Stimulated activated CD8-positive, alpha-beta memory T cell treated with anti-CD3 and anti-CD28 coated beads, Interleukin-7, amount 100 ng/mL, for 1 hour (primary cell): ENCODE measurements around the gene ENTREP1.

Experiments
- DNase-seq, 2 donors: peaks; one replicate each; pipeline ENCODE4 v3.0.0-alpha.2; 2020; ENCODE audit warnings: low read depth in 2 of 2

Gene ENTREP1

GRCh38 chr9:69322256-69322655, 2.8 kb upstream of the ENTREP1 start:
- no peak for DNase-seq

DNA sequence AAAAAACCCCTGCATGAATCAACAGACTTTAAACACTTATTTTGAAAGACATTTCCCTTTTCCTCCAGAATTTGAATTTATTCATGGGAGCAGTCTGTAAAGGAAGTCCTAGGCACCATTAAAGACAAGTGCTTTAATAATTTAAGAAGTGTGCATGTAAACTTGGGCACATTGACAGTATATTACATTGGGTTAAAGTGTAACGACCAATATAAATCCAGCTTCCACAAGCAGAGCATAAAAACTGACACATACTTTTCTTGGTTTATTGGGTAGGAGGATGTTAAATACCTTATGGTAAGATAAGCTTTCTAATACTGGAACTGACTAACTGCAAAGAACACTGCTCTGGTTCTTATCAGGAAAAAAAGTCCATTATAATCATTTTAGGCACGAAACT, 1.2 kb upstream of the ENTREP1 start:
- DNase-seq: no peak

DNA sequence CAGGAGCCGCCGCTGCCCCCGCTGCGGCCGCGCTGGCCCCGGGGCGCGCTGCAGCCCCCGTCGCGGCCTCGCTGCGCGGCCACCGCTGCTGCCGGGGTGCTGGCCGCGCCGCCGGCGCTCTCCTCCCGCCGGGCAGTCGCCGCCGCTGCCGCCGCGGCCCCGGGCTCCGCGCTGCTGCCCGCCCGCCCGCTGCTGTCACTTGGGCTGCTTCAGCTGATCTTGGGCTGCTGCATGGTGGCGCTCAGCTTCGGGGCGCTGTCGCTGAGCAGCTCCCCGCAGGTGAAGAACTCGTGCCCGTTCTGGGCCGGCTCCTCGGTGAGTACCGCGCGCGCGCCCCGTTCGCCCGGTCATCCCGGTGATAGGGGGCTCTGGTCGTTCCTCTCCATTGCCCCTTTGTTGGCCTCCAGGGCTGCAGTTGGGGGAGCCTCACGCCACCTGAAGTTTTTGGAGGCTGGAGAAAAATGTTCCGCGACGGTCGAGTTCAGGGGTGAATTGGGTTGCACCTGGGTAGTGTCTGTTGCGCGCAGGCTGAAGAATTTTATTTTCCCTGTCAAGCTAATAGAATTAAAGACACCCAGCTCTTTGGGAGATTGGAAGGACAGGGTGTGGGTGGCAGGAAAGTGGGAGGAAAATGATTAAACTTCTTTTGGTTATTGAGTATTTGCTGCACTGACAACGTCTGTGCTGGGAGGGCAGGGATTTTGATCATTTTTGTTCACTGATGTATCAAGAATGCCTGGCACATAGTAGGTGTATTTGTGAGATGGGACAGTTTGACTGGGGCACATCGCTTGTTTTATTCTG, 596 bp downstream of the ENTREP1 start:
- DNase-seq: no peak

GRCh38 chr9:69326261-69326660, 1.2 kb downstream of the ENTREP1 start:
- no peak for DNase-seq

DNA sequence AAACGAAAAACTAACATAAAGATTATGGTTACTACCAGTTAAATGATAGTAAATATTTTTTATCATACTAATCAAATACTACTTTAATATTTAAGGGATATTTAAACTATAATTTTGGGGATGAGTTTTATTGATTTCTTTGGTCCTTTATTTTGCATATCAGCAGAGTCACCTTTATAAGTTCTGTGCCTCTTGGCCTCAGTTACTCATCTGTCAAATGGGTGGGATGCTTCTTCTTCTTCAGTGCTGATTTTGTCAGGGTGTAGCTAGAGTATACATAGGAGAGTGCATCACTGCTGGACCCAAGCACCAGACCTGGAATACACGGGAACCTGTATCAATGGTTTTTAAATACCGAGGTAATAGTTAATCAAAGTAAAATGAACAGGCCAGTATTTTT, 5.6 kb downstream of the ENTREP1 start:
- no peak for DNase-seq

GRCh38 chr9:69331444-69331843, 6.4 kb downstream of the ENTREP1 start:
- DNase-seq: no peak

- DNase-seq: no peak
Measured at GRCh38 chr9:69332067-69332685, 7.2 kb downstream of the ENTREP1 start.

DNA sequence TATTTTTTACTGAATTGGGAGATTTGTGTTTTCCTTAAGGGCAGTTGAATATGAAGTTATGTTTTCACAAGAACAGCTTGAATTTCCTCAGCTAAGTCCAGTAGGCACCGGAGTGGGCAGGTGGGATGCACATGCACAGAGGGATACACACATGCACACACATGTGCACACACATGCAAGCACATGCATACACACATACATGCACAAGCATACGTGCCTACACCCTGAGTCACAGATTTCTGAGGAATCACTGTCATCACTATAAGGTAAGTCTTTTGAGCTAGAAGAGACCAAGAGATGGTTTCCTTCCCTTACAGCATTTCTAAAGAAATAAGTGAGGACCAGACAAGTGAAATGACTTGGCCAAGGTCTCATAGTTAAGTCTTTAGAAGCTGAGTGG, 8.7 kb downstream of the ENTREP1 start:
- DNase-seq: no peak

DNA sequence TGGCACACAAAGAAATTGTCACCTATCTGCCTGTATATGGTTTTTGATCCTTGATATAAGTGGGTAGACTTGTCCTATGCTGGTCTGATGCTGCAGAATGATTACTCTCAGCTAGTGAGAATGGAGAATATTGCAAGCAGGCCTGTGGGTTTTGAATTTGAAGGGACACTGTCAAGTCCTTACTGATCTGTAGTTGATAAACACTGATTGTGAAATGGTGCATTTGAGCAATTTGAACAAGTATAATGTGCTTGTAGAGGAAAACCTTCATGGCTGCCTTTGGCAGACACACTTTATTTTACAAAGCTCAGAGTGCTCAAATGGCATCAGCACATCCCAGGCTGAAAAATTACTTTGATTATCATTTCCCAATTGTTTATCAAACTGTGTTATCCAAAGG, 9.3 kb downstream of the ENTREP1 start:
- no peak for DNase-seq

GRCh38 chr9:69339620-69340019, 14.6 kb downstream of the ENTREP1 start:
- DNase-seq: no peak

- no peak for DNase-seq
Measured at GRCh38 chr9:69340631-69341030, 15.6 kb downstream of the ENTREP1 start.

DNA sequence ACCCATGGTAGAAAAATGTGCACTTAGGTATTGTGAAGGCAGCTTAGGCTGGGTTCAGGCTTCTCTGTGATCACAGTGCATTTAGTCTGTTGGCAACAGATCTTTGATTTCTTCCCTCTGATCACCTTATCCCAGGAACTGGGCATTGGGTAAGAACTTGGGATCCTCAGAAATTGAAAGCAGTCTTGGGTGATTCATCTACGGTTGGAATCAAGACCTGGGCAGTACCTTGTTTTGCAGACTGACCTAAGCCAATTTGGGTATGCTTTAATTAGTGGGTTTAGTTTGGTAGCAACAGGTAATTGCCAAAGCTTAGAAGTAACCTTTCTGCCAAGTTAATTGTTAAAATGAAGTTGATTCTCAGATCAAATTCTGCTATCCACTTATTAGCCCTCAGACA, 17.8 kb downstream of the ENTREP1 start:
- DNase-seq: no peak

DNA sequence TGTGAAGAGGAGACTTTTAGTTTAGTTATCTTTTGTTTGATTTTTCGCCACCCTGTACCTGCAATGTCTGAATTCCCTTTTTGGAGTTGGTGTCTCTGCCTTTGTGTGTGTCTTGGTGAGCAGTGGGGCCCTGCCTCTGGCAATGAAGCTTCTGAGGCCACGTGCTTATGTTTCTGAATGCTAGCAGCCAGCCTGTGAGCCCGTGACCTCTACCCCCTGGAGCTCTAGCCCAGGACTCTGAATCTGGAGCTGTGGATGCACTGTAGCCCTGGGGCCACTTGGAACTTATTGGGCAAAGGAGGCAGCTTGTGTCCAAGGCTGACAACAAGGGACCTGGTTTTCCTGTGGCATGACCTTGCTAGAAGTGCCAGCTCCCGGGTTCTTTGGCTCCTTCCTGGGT, 19.4 kb downstream of the ENTREP1 start:
- no peak for DNase-seq

- no peak for DNase-seq
Measured at GRCh38 chr9:69346596-69347390, 21.8 kb downstream of the ENTREP1 start.

- no peak for DNase-seq
Measured at GRCh38 chr9:69347607-69348006, 22.6 kb downstream of the ENTREP1 start.

GRCh38 chr9:69351227-69351626, 26.2 kb downstream of the ENTREP1 start:
- no peak for DNase-seq

GRCh38 chr9:69355232-69355631, 30.2 kb downstream of the ENTREP1 start:
- no peak for DNase-seq

DNA sequence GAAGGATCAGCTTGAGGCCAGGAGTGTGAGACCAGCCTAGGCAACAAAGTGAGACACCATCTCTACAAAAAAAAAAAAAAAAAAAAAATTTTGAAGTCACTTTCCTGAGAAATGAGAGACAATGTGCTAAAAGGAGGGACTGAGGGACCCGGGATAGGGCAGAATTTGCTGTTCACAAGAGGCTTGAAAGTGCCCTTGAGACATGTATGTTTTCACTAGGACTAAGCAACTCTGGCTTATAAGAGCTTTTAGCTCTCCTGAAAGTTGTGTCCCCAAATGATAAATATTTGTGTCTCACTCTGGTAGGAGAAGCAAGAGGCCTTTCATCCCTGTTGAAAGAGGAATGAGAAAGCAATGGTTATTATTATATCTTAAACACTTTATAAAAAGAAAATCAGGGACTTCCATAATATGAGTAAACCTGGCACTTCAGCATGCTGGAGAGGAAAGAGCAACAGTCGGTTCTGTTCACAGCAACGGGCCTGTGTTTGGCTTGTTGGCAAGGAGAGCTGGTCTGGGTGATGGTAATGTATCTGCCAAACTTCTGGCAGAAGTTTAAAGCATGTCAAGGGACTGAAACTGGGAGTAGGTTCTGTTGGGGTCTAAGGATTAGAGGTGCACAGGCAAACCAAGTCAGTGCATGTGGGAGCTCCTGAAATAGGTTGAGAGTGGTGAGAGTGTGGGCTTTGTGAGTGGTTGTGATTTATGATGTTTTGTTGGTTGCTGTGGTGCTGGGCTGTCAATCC, 32.2 kb downstream of the ENTREP1 start:
- DNase-seq: no peak

GRCh38 chr9:69357821-69358220, 32.8 kb downstream of the ENTREP1 start:
- DNase-seq: no peak

GRCh38 chr9:69363191-69363590, 38.2 kb downstream of the ENTREP1 start:
- no peak for DNase-seq

GRCh38 chr9:69364510-69365150, 39.6 kb downstream of the ENTREP1 start:
- no peak for DNase-seq

DNA sequence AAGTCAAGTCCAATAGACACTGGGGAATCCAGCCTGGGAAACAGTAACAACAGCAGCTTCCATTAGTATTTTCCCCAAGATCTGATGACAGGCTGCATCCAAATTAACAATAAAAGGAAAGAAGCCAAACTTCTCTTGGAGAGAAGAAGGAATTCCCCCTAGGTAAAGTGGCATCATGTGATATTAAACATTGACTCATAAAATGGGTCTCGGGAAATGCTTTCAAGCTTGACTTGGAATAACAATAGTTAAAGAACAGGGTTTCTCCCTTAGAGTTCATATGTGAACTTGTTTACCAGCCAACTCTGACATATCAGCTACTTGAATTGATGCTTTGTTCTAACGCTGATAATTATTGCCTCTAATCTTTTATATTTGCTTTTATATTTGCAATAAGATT, 45.4 kb downstream of the ENTREP1 start:
- DNase-seq: no peak
